Stimulated activated CD8-positive, alpha-beta memory T cell treated with anti-CD3 and anti-CD28 coated beads, Interleukin-15, amount 100 ng/mL, for 4 hours (primary cell): Measurements from ENCODE around the gene KRT6B.
"Not testable (repeated sequence)": the region's sequence is repeated elsewhere in the genome, so short reads cannot be mapped to it uniquely, and the experiment has no call there.

ENCODE experiments used
- DNase-seq, 2 donors: peaks; one replicate each; pipeline ENCODE4 v3.0.0-alpha.2; 2020; ENCODE audit warnings: low read depth in 2 of 2

Gene KRT6B

GRCh38 chr12:52413202-52413601, 38.7 kb downstream of the KRT6B start:
- no peak for DNase-seq

- DNase-seq, result no peak
These were observed 40.1 kb downstream of the KRT6B start for GRCh38 chr12:52411815-52412214.

- DNase-seq, result not testable (repeated sequence)
These were observed 41.2 kb downstream of the KRT6B start for GRCh38 chr12:52410589-52411248.

GRCh38 chr12:52407918-52408317, 44.0 kb downstream of the KRT6B start:
- no peak for DNase-seq

- DNase-seq, result no peak
These were observed 46.0 kb downstream of the KRT6B start, which contains the start of gene KRT82 for GRCh38 chr12:52405922-52406385. Gene KRT82, minus strand, starts transcription at chr12:52406335. Its CDS starts 58 bp downstream, at chr12:52406277.

- no peak for DNase-seq
These were observed 47.0 kb downstream of the KRT6B start for GRCh38 chr12:52404951-52405350.

GRCh38 chr12:52403561-52403960, 48.4 kb downstream of the KRT6B start:
- no peak for DNase-seq

- DNase-seq, result no peak
These were observed 48.9 kb downstream of the KRT6B start for GRCh38 chr12:52402873-52403540.

- no peak for DNase-seq
These were observed 49.6 kb downstream of the KRT6B start for GRCh38 chr12:52402377-52402776.

GRCh38 chr12:52401926-52402325, 50.0 kb downstream of the KRT6B start:
- DNase-seq, result no peak

GRCh38 chr12:52401526-52401925, 50.4 kb downstream of the KRT6B start:
- DNase-seq, result no peak

- DNase-seq, result no peak
These were observed 51.0 kb downstream of the KRT6B start for GRCh38 chr12:52400906-52401305.

- DNase-seq, result no peak
These were observed 52.2 kb downstream of the KRT6B start for GRCh38 chr12:52399756-52400155.

GRCh38 chr12:52398176-52398575, 53.8 kb downstream of the KRT6B start:
- DNase-seq, result no peak

GRCh38 chr12:52396656-52397055, 55.3 kb downstream of the KRT6B start:
- no peak for DNase-seq
